ENCODE measurements around the gene LRR1.
"Not testable (repeated sequence)": the region's sequence is repeated elsewhere in the genome, so short reads cannot be mapped to it uniquely, and the experiment has no call there.

LRR1 gene

GRCh38 chr14:49623941-49624839 lies 25.4 kb downstream of the LRR1 start:
- DNase-seq (ENCODE audit: low spot score), result no peak

- DNase-seq (ENCODE audit: low spot score), result peak; percentile 94
These were observed 35.2 kb downstream of the LRR1 start for GRCh38 chr14:49633640-49634546.

- DNase-seq (ENCODE audit: low spot score), result no peak
These were observed 36.0 kb downstream of the LRR1 start, which contains the start of gene DNAAF2 for GRCh38 chr14:49634547-49635334. Gene DNAAF2 (minus strand): TSS chr14:49635244. CDS start chr14:49635149, 95 bp downstream.

- no peak for DNase-seq (ENCODE audit: low spot score)
These were observed 38.1 kb downstream of the LRR1 start for GRCh38 chr14:49636866-49637265.

GRCh38 chr14:49637534-49638078 lies 38.9 kb downstream of the LRR1 start:
- no peak for DNase-seq (ENCODE audit: low spot score)

- no peak for DNase-seq (ENCODE audit: low spot score)
These were observed 42.0 kb downstream of the LRR1 start for GRCh38 chr14:49640540-49641417.

- peak; percentile 12 for DNase-seq (ENCODE audit: low spot score)
These were observed 43.0 kb downstream of the LRR1 start for GRCh38 chr14:49641697-49642129.

- no peak for DNase-seq (ENCODE audit: low spot score)
These were observed 43.4 kb downstream of the LRR1 start for GRCh38 chr14:49642163-49642562.

GRCh38 chr14:49653508-49653907 lies 54.8 kb downstream of the LRR1 start:
- no peak for DNase-seq (ENCODE audit: low spot score)

- DNase-seq (ENCODE audit: low spot score), result no peak
These were observed 55.8 kb downstream of the LRR1 start for GRCh38 chr14:49654511-49654910.

- DNase-seq (ENCODE audit: low spot score), result not testable (repeated sequence)
These were observed 58.8 kb downstream of the LRR1 start for GRCh38 chr14:49657500-49657899.

- DNase-seq (ENCODE audit: low spot score), result no peak
These were observed 61.1 kb downstream of the LRR1 start for GRCh38 chr14:49659526-49660455.
